CD4-positive, alpha-beta T cell treated with Interleukin-12 subunit alpha and Interleukin-12 subunit beta, for 1 hour (primary cell): Measurements from ENCODE around the gene SCNN1B.
"Not testable (repeated sequence)": the region's sequence is repeated elsewhere in the genome, so short reads cannot be mapped to it uniquely, and the experiment has no call there.

ENCODE experiments used
- DNase-seq: peaks from one replicate; pipeline ENCODE4 v3.0.0-alpha.2; 2020

The SCNN1B gene

GRCh38 chr16:23302045-23302956 lies at the start of gene SCNN1B:
Gene SCNN1B (plus strand): TSS chr16:23302302. CDS start chr16:23348600, 46,298 bp downstream.
- no peak for DNase-seq

- no peak for DNase-seq
These were observed 49.8 kb upstream of the SCNN1B start for GRCh38 chr16:23252310-23252709.

- DNase-seq, result not testable (repeated sequence)
These were observed 48.5 kb upstream of the SCNN1B start for GRCh38 chr16:23253650-23254049.

GRCh38 chr16:23254338-23254737 lies 47.8 kb upstream of the SCNN1B start:
- no peak for DNase-seq

- DNase-seq, result no peak
These were observed 47.1 kb upstream of the SCNN1B start for GRCh38 chr16:23255000-23255399.

GRCh38 chr16:23256440-23256839 lies 45.7 kb upstream of the SCNN1B start:
- DNase-seq, result no peak

- DNase-seq, result no peak
These were observed 44.4 kb upstream of the SCNN1B start for GRCh38 chr16:23257682-23258081.

- DNase-seq, result no peak
These were observed 43.2 kb upstream of the SCNN1B start for GRCh38 chr16:23258919-23259237.

GRCh38 chr16:23267647-23268046 lies 34.5 kb upstream of the SCNN1B start:
- no peak for DNase-seq

- DNase-seq, result no peak
These were observed 33.5 kb upstream of the SCNN1B start for GRCh38 chr16:23268561-23268960.

GRCh38 chr16:23269248-23269953 lies 32.7 kb upstream of the SCNN1B start:
- no peak for DNase-seq

- DNase-seq, result no peak
These were observed 31.4 kb upstream of the SCNN1B start for GRCh38 chr16:23270654-23271053.

GRCh38 chr16:23274968-23275367 lies 27.1 kb upstream of the SCNN1B start:
- DNase-seq, result no peak

GRCh38 chr16:23276821-23277220 lies 25.3 kb upstream of the SCNN1B start:
- DNase-seq, result no peak

GRCh38 chr16:23278031-23278430 lies 24.1 kb upstream of the SCNN1B start:
- DNase-seq, result no peak

GRCh38 chr16:23279721-23280153 lies 22.4 kb upstream of the SCNN1B start:
- DNase-seq, result no peak

- DNase-seq, result no peak
These were observed 21.6 kb upstream of the SCNN1B start for GRCh38 chr16:23280483-23280967.

GRCh38 chr16:23282568-23282967 lies 19.5 kb upstream of the SCNN1B start:
- no peak for DNase-seq

GRCh38 chr16:23283571-23283970 lies 18.5 kb upstream of the SCNN1B start:
- no peak for DNase-seq

GRCh38 chr16:23284584-23284983 lies 17.5 kb upstream of the SCNN1B start:
- no peak for DNase-seq

- no peak for DNase-seq
These were observed 16.0 kb upstream of the SCNN1B start for GRCh38 chr16:23286131-23286532.

- no peak for DNase-seq
These were observed 13.9 kb upstream of the SCNN1B start for GRCh38 chr16:23288209-23288608.

- no peak for DNase-seq
These were observed 13.2 kb upstream of the SCNN1B start for GRCh38 chr16:23288726-23289512.
